HG02678 (cell line): ENCODE results near the gene TOP2A.
"Not testable (repeated sequence)": the region's sequence is repeated elsewhere in the genome, so short reads cannot be mapped to it uniquely, and the experiment has no call there.

Experiments
- ATAC-seq: cut with Tn5 transposase; IDR thresholded peaks from one replicate; pipeline ENCODE4 v1.9.1; 2021; ENCODE audit warnings: mild to moderate bottlenecking, moderate library complexity; ENCODE audit not compliant: unreplicated experiment

The TOP2A gene

DNA sequence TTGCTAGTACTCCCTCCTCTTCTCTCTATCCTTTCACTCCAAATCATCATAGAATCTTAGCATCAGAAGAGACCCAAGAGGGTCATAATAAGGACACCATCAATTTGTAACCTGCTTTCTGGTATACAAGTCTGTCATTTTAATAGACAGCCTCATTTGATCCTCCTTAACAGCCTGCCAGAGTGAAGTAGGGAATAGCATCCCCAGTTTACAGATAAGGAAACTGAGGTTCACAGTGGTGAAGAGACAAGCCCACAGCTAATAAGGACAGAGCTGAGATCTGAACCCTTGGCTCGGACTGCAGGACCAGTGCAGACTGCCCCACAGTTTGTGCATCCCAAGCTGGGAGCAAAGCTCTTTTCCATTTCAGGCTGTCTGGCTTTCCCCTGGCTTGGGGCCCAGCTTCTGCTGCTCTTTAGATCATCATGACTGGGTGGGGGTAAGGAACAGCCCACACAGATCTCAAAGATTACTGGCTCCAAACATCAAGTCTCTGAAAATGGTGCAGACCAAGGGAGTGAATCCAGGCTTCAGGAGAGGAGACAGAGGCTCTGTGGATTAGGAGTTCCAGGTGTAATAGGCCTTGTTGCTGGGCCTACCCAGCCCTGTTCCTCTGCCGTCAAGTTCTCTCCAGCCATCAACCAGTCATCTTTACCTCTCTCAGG is 15.3 kb upstream of the TOP2A start:
- no peak for ATAC-seq

DNA sequence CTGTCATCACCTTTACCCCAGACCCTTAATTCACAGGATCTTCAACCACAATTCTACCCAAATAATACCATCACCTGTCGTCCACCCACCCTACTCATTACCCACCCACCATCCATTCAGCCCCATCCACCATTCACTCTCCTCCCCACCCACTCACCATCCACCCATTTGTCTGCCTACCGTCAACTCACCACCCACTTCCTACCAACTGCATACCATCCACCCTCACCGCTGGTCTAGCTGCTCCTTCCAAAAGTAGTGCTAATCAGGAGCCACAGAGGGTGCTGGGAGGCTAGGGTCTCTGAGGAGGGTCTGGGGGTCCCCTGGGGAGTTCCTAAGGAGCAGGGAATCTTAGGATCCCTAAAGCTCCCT is 13.5 kb upstream of the TOP2A start:
- ATAC-seq: no peak

DNA sequence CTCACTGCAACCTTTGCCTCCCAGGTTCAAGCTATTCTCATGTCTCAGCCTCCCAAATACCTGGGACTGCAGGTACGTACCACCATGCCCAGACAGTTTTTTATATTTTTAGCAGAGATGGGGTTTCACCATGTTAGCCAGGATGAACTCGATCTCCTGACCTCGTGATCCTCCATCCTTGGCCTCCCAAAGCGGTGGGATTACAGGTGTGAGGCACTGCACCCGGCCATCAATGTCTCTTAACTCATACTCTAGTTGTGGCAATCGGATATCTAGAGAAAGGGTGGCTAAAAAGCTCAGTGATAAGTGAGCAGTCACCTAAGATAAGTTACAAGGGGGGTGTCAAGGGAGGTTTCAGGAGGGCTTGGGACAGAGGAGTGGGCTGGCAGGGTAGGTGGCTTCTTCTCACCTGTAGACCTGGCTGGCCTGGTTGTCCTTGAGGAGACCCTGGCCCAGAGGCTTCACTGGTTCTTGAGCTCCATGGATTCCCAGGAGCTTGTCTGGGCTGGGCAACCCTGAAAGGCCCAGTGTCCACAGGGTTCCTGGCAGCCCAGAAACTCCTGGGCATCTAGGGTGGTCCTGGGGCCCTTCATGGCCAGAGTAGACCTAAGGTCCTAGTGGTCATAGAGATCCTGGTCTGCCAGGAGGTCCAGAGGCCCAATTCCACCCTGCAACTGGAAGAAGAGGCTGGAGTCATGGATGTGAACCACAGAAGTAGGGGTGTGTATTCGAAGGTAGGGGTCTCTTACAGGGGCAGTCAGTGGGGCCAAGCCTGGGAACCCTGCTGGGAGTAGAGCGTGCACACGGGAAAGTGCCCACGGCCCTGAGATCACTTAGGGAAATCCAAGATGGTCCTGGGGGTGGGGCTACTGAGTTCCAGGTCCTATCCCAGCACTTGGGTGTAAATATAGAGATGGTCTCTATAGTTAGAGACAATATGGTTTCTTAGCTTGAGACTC is 12.9 kb upstream of the TOP2A start:
- ATAC-seq: no peak

DNA sequence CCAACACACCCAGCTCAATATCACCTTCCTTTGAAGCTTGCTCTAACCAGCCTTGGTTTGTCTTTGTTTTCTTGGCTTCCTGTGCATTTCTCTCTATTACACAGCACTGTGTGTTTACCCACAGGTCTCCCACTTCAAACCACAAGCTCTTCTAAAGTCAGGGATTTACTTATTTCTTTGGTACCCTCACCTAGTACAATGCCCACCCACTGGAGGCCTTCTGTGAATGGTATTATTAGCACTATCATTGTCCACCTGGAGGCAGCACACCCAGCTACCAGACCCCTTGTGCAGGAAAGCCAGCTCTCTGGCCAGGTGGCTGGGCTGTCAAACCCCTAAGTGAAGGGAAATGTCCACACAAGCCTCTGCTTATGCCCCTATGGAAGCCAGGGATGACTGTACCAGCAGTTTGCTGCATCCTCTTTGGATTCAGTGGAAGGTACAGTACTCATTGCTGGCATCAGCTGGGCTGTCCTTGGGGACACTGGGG is 9.4 kb upstream of the TOP2A start:
- no peak for ATAC-seq

DNA sequence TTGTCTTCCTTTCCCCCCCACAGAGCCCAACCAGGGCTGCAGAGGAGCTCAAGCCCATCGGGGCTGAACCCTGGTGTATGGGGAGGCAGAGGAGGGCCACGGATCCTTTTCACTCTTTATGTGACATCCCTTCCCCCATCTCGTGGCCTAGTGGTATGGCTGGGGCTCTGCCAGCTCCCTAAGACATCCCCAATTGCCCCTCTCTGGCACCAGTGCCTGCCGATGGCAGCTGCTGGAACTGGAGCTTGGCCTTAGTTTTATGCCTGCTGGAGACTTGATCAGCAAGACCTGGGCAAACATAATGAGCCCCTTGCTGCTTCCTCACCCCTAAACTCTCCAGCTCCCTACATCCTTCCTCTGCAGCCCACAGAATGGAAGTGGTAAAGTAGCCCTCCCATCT is 8.0 kb upstream of the TOP2A start:
- no peak for ATAC-seq

DNA sequence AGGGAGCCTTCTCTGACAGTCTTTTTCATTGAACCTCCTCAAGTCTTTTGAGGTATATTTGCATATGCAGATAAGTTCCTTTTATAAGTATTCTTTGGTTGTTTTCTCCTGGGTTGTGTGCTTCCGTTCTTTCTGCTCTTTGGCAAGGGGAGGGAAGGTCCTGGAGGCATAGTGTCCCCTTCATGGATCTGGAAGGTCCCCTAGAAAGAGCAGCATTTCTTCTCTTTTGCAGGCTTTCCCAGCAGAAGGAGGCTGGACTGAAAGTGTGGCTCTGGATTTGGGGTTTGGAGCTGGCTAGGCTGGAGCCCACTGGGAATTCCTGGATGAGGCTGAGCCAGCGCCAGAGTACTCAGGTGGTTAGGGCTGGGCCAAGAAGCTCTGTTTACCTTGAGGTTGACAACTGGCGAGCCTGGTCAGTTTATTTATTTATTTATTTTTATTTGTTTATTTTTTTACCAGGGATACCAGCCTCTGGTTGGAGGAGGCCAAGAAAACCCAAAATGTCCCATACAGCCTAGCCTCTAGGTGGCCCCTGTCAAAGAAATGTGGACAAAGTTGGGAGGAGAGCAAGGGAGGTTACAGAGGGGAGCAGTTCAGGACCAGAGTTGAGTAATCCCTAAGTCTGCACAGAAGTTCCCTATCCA is 5.4 kb upstream of the TOP2A start:
- ATAC-seq: no peak

DNA sequence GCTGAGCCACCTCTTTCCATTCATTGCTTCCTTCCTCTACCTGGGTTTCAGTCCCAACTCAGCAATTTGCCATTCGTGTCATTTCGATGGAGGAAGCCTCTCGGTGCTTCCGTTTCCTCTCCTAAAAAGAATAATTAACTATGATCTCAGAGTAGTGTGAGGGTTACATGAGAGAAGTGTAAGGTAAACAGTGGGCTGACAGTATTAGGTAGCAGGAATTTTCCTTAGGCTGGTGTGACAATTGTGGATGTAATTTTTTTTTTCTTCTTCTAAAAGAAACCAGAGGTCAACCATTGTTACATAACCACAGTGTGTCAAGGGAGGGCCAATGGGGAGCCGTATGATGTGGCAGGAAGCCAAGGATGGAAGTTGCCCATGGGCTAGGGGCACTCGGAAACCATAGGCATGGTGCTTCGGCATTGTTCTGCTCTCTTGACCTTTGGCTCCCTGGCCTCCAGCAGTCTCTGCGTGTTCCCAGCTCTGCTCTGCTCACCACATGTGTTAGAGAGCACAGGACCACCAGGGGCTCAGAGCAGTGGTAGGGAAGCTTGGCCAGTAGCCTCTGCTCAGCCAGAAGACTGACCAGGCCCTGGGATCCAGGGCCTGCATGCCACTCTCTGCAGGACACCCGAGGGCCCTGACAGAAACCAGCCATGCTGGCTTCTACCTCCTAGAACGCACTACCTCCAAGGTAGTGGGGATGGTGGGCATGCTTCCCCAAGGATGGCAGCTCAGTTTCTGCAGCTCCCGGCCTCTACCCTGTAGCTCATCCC is 2.0 kb upstream of the TOP2A start:
- ATAC-seq: no peak

DNA sequence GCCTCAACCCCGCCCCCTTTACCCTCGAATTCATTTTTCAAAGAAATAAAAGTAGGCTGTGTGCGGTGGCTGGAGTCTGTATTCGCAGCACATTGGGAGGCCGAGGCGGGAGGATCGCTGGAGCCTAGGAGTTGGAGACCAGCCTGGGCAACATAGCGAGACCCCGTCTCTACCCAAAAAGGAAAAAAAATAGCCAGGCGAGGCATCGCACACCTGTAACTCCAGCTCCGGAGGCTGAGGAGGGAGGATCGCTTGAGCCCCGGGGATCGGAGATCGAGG is 671 bp upstream of the TOP2A start:
- ATAC-seq: no peak

DNA sequence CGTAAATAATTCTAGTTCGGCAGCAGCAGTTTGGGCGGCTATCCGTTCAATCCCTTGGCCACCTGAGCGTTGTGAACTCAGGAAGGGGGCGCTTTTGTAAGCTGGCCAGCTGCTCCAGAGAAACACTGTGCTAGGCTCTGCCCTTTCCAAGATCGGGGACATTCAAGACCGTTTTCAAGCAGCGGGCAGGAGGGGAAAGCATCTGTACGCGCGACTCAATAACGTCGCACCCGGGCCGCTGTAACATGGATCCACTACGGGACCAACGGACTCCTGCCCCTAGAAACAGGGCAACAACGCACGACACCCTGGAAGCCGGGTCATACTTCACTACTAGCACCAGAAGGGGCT is 463 bp downstream of the TOP2A start:
- ATAC-seq: no peak

DNA sequence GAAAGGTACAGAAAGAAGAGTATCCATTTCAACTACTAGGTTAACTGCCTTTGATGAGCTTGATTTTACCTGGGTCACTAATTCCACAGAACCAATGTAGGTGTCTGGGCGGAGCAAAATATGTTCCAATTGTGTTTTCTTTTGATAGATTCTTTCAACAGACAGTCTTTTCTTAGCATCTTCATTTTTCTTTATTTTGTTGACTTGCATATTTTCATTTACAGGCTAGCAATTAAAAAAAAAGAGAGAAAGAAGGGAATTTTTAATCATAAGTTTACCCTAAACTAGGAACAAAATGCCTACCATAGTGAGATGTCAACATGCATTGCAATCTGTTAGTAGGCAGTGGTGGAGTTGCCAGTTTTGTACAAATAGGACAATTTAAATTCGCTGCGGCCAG is 1.0 kb downstream of the TOP2A start:
- ATAC-seq: no peak

DNA sequence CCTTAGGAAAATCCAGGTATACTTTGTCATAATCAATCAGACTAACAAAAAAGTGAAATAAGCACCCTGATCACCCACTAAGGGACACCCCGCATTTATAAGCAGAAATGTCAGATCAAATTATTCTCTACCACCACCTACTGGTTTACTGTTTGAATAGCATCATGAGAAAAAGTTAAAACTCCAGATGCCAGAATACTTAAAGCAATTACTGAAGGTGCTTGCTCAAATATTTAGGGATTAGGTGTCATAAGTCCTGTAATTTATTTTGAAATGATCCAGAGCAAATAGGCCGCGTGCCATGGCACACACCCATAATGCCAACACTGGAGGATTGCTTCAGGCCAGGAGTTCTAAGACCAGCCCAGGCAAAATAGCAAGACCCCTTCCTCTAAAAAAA is 2.3 kb downstream of the TOP2A start:
- ATAC-seq: no peak

DNA sequence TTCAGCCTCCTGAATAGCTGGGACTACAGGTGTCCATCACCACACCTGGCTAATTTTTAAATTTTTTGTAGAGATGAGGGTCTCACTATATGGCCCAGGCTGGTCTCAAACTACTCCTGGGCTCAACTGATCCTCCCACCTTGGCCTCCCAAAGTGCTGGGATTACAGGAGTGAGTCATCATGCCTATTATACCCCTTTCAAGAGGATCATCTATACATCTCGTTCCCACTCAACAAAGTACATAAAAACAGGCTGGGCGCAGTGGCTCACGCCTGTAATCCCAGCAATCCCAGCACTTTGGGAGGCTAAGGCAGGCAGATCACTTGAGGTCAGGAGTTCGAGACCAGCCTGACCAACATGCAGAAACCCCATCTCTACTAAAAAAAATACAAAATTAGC is 3.4 kb downstream of the TOP2A start:
- ATAC-seq: not testable (repeated sequence)

DNA sequence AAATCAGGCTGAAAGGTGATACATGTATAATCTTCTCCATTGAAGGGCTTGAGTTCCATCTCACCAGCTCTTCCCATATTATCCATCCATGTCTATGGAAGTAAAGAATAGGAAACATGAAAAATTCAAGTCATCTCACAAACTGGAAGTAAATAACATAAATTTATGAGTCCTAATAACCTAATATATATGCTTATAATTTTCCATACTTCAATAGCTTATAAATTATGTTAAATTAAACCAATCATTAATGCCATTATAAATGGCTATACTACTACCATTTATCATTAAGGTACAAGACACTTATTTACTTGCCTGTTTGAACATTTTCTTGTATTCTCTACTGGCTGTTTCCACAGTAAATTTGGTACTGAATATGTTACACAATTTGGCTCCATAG is 4.8 kb downstream of the TOP2A start:
- no peak for ATAC-seq

DNA sequence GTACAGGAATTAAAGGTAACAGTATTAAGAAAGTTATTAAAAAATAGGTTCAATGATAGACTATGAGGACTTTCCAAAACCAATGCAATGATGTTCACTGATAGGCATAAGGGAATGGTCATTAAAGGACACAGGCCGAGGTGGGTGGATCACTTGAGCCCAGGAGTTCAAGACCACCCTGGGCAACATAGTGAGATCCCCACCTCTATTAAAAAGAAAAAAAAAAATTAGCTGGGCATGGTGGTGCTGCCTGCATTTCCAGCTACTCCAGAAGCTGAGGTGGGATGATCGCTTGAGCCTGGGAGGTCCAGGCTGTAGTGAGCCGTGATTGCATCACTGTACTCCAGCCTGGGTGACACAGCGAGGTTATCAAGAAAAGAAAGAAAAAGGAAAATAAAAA is 5.9 kb downstream of the TOP2A start:
- no peak for ATAC-seq

DNA sequence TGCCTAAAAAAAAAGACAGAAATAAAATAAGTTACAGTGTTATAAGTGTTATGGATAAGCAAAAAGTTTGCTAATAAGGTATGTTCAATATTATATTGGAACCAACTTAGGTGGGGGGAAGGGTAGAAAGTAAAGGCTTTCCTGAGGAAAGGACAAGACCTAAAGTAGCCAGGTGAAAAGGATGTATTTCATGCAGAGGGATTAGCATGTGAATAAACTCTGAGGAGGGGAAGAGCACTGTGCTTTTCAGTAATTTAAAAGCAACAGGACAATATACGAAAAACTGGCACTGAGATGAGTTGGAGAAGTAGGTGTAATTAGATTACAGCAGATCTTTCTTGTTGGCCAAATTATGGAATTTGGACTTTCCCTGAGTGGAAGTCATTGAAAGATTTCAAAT is 7.6 kb downstream of the TOP2A start:
- ATAC-seq: no peak

DNA sequence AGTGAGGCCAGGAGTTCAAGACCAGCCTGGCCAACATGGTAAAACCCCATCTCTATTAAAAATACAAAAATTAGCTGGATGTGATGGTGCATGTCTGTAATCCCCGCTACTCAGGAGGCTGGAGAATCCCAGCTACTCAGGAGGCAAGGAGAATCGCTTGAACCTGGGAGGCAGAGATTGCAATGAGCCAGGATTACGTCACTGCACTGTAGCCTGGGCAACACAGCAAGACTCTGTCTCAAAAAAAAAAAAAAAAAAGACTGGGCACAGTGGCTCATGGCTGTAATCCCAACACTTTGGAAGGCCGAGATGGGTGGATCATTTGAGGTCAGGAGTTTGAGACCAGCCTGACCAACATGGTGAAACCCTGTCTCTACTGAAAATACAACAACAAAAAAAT is 8.2 kb downstream of the TOP2A start:
- ATAC-seq: not testable (repeated sequence)

DNA sequence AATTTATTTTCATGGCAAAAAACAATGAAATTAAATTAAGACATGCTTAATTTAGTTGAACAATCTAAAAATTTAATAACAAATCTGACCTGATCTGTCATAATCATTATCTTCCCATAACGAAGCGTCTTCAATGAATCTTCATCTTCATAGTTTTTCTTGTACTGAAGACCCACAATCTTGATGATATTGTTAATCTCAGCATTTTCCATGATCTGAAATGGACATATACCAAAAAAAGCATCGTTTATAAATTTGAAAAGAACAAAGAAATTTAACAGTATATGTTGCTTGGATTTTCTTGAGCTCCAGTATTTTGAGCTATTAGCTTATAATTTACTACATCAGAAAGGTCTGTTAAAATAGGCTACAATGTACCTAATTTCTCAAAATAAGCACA is 10.2 kb downstream of the TOP2A start:
- no peak for ATAC-seq

DNA sequence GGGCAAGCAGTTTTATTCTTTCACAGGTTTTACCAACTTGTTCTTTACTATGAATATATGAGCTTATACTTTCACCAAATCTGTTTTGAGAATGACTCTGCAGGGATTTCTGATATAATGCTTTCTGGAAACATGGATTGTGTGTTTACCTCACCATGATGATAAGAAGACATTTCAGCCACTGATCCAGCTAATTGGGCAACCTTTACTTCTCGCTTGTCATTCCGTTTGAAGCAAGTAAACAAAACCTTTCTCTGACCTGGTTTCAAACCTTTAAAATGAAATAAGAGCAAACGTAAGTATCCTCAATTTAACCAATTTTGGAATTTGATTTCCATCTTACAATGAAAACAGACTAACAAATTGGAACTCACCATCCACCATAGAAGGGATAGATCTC is 13.7 kb downstream of the TOP2A start:
- ATAC-seq: no peak

DNA sequence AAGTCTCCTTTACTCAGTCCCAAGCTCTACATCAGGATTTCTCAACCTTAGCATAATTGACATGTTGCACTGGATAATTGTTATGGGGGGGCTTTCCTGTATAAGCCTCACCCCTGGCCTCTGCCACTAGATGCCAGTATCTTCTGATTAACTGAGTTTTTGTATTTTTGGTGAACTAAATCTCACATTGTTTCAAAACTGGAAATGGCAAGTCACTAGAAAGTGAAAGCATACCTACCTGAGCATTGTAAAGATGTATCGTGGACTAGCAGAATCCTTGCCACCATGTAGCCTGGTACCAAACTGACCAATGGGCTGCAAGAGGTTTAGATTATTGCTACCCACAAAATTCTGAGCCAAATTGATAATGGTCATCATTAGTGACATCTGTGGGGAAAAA is 15.0 kb downstream of the TOP2A start:
- ATAC-seq: no peak

DNA sequence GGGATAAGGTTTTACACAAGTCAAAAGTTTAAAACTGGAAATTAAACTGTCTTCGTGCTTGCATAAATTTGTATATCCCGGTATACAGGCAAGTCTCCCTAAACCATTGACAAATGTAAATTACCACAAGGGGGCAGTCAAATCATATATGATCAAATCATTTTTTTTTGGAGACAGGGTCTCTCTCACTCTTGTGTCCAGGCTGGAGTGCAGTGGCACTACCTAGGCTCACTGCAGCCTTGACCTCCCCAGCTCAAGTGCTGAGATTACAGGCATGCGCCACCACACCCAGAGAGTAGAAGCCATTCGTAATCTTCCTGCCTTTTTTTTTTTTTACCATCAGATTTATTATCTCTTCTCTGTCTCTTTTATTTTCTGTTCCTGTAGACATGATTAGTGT is 18.5 kb downstream of the TOP2A start:
- no peak for ATAC-seq

DNA sequence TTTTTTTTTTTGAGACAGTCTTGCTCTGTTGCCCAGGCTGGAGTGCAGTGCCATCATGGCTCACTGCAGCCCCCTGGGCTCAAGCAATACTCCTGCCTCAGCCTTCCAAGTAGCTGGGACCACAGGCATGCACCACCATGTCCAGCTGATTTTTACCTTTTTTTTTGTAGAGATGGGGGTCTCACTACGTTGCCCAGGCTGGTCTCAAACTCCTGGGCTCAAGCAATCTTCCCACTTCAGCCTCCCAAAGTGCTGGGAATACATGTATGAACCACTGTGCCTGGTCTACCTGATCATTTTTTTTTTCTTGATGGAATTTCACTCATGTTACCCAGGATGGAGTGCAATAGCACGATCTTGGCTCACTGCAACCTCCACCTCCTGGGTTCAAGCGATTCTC is 31.1 kb downstream of the TOP2A start:
- ATAC-seq: not testable (repeated sequence)
